K562 (cell line): ENCODE results near the gene ATF1. TPM values are rescaled to one million over a fixed set of nuclear protein-coding genes. Genes with fewer than 3 reads are reported as not detected.

ENCODE experiments used
- ATAC-seq: fragments of 200-7000 bp; cut with Tn5 transposase; 3 replicates; pipeline ENCODE4 v1.9.1; 2020; ENCODE audit warnings: moderate library complexity
- BruUV-seq: library from RNA; stranded (reverse); fragments of 400-500 nt; replicated peaks from 2 replicates; lab custom pipeline; 2021; lab: Mats Ljungman, UMichigan
- CTCF ChIA-PET: fragments of 300-600 bp; formaldehyde crosslinking; extraction: SDS; loops from one replicate; lab custom pipeline; 2021; ENCODE audit warnings: low intra/inter-chr PET ratio; lab: Yijun Ruan, JAX
- POLR2A ChIA-PET: fragments of 300-600, 350-650 bp; sonication (Branson Sonifier 250); formaldehyde crosslinking; extraction: SDS; loops from one replicate; lab custom pipeline; 2021; ENCODE audit warnings: antibody characterized with exemption, inconsistent platforms; lab: Yijun Ruan, JAX
- DNase-seq, 4 experiments: peaks; one replicate each; pipeline versions ENCODE4 v3.0.0 to v3.0.0-alpha.2; 2011 to 2018; ENCODE audit warnings: low spot score in 3 of 4, mixed read lengths in 3 of 4; ENCODE audit errors: extremely low read depth in 1 of 4
- FAIRE-seq: peaks from 2 replicates; lab custom pipeline; 2011; peaks lifted over from hg19 to GRCh38; lab: Jason Lieb, UNC
- H2AFZ ChIP-seq: 2 replicates; pipeline ENCODE4 v1.6.0; 2011; ENCODE audit warnings: low read depth, low read length, control low read depth, inconsistent platforms
- H3K27ac ChIP-seq: fragments of 200-600 bp; 3 replicates; pipeline ENCODE4 v1.8.0; 2011; ENCODE audit warnings: low read depth, mild to moderate bottlenecking, control low read depth, inconsistent platforms, low read length, moderate library complexity, mixed read lengths; ENCODE audit errors: extremely low read depth
- H3K27me3 ChIP-seq, 2 experiments: fragments of 300-600 bp in 1 of 2; 2 replicates in 1 of 2; 3 replicates in 1 of 2; pipeline versions ENCODE4 v1.6.0 to v1.8.0; 2011; ENCODE audit warnings: inconsistent platforms in 2 of 2, low read length in 2 of 2, mild to moderate bottlenecking in 1 of 2, mixed read lengths in 1 of 2, moderate library complexity in 1 of 2; ENCODE audit not compliant: control insufficient read depth in 2 of 2, insufficient read depth in 2 of 2
- H3K36me3 ChIP-seq: fragments of 300-600 bp; 3 replicates; pipeline ENCODE4 v1.8.0; 2011; ENCODE audit warnings: mild to moderate bottlenecking, low read length, inconsistent platforms; ENCODE audit not compliant: control insufficient read depth, insufficient read depth
- H3K4me1 ChIP-seq, 2 experiments: fragments of 200-600 bp in 1 of 2; replicated peaks in 1 of 2; 2 replicates in 1 of 2; 3 replicates in 1 of 2; pipeline versions ENCODE4 v1.5.1 to v1.8.0; 2011; ENCODE audit warnings: inconsistent platforms in 2 of 2, low read length in 2 of 2, mild to moderate bottlenecking in 1 of 2, mixed read lengths in 1 of 2, moderate library complexity in 1 of 2; ENCODE audit not compliant: control insufficient read depth in 2 of 2, insufficient read depth in 2 of 2
- H3K4me2 ChIP-seq: 2 replicates; pipeline ENCODE4 v1.6.1; 2011; ENCODE audit warnings: low read length, control low read depth, inconsistent platforms, mixed read lengths; ENCODE audit not compliant: insufficient read depth
- H3K4me3 ChIP-seq: fragments of 200-600 bp; sonication (generic), shearing (Covaris generic); 2 replicates; pipeline ENCODE4 v1.5.1; 2016; ENCODE audit warnings: control low read depth, inconsistent platforms
- H3K79me2 ChIP-seq: fragments of 200-600 bp; 3 replicates; pipeline ENCODE4 v1.8.0; 2011; ENCODE audit warnings: low read length, inconsistent platforms; ENCODE audit not compliant: control insufficient read depth, insufficient read depth
- H3K9ac ChIP-seq, 2 experiments: 2 replicates each; pipeline versions ENCODE4 v1.6.0 to v1.6.1; 2011; ENCODE audit warnings: low read depth in 2 of 2, low read length in 2 of 2, control low read depth in 1 of 2, inconsistent platforms in 1 of 2, mild to moderate bottlenecking in 1 of 2, mixed read lengths in 1 of 2; ENCODE audit not compliant: insufficient read depth in 1 of 2
- H3K9me1 ChIP-seq: one replicate; pipeline ENCODE4 v1.6.0; 2011; ENCODE audit warnings: inconsistent platforms, mild to moderate bottlenecking, low read length, moderate library complexity; ENCODE audit not compliant: control insufficient read depth, insufficient read depth
- H3K9me3 ChIP-seq: replicated peaks from 2 replicates; pipeline ENCODE4 v1.5.1; 2011; ENCODE audit warnings: low read depth, low read length, inconsistent platforms; ENCODE audit not compliant: control insufficient read depth, insufficient read depth
- H4K20me1 ChIP-seq: replicated peaks from 2 replicates; pipeline ENCODE4 v1.6.1; 2011; ENCODE audit warnings: low read length, inconsistent platforms, mixed read lengths; ENCODE audit not compliant: control insufficient read depth, insufficient read depth
- CBFA2T3 ChIP-seq: fragments of 450-650 bp; IDR thresholded peaks from 2 replicates; pipeline ENCODE4 v1.6.1; 2017
- CEBPZ ChIP-seq: fragments of 150-350 bp; IDR thresholded peaks from 2 replicates; pipeline ENCODE4 v1.6.1; 2014; ENCODE audit warnings: low read depth, mild to moderate bottlenecking, low read length, borderline replicate concordance
- CREB3 ChIP-seq: fragments of 450-650 bp; conservative IDR thresholded peaks from 2 replicates; pipeline ENCODE4 v1.6.1; 2016; ENCODE audit warnings: missing genetic modification characterization, low read depth, mild to moderate bottlenecking, missing compliant biosample characterization, moderate library complexity
- HMG20B ChIP-seq: fragments of 250-450 bp; sonication (Bioruptor Pico); IDR thresholded peaks from 2 replicates; pipeline ENCODE4 v1.5.0; 2021; ENCODE audit warnings: mild to moderate bottlenecking
- HNRNPLL ChIP-seq: fragments of 200-400 bp; formaldehyde crosslinking; IDR thresholded peaks from 2 replicates; pipeline ENCODE4 v1.6.1; 2017; ENCODE audit warnings: low read length, low read depth, mild to moderate bottlenecking; ENCODE audit not compliant: poor library complexity, severe bottlenecking
- MTA2 ChIP-seq: fragments of 450-650 bp; IDR thresholded peaks from 2 replicates; pipeline ENCODE4 v1.6.1; 2016; ENCODE audit warnings: low read depth
- NFYB ChIP-seq: IDR thresholded peaks from 2 replicates; pipeline ENCODE4 v1.6.1; 2011; ENCODE audit warnings: mild to moderate bottlenecking, moderate library complexity; ENCODE audit not compliant: insufficient read length; ENCODE audit errors: extremely low read depth
- PTRF ChIP-seq: fragments of 450-650 bp; IDR thresholded peaks from 2 replicates; pipeline ENCODE4 v1.6.1; 2016; ENCODE audit warnings: mild to moderate bottlenecking, missing genetic modification characterization, missing compliant biosample characterization
- RFX5 ChIP-seq: IDR thresholded peaks from 2 replicates; pipeline ENCODE4 v1.6.1; 2011; ENCODE audit warnings: low read depth, mild to moderate bottlenecking, improper control_type of control experiment, low read length
- TOE1 ChIP-seq, 2 experiments: fragments of 450-650 bp in 1 of 2; sonication (generic) in 1 of 2; formaldehyde crosslinking in 1 of 2; IDR thresholded peaks; 2 replicates each; pipeline versions ENCODE4 v1.7.1 to v1.8.0; 2016 to 2022; ENCODE audit warnings: borderline replicate concordance in 2 of 2, mild to moderate bottlenecking in 2 of 2, antibody characterized with exemption in 1 of 2, inconsistent platforms in 1 of 2, low read depth in 1 of 2, missing genetic modification reagents in 1 of 2, moderate library complexity in 1 of 2
- ZNF121 ChIP-seq: sonication (generic); formaldehyde crosslinking; conservative IDR thresholded peaks from 2 replicates; pipeline ENCODE4 v1.8.0; 2022; ENCODE audit warnings: missing genetic modification reagents
- ZNF592 ChIP-seq: fragments of 450-650 bp; IDR thresholded peaks from 2 replicates; pipeline ENCODE4 v1.6.1; 2017; ENCODE audit warnings: antibody characterized with exemption, mild to moderate bottlenecking
- WGBS: fragments of 100-300 bp; shearing (Covaris generic); methylation state at CpG from one replicate; pipeline ENCODE4 v1.1.6; 2016; ENCODE audit warnings: low coverage, mixed read lengths; ENCODE audit not compliant: insufficient coverage; ENCODE audit errors: missing lambda C conversion rate; 5-methylcytosine and 5-hydroxymethylcytosine counted together
- in situ Hi-C: fragments of 300-500 bp; cut with MboI; formaldehyde crosslinking; loops from 4 replicates; pipeline ENCODE4 v1.15.0; 2018; ENCODE audit warnings: inconsistent platforms, mixed read lengths
- intact Hi-C: fragments of 100-400 bp; cut with micrococcal nuclease; formaldehyde crosslinking; loops from 2 replicates; pipeline ENCODE4 v1.14.2; 2022
- polyA plus RNA-seq, 8 experiments: library from polyadenylated mRNA; depleted of rRNA in 4 of 8; stranded (reverse) in 5 of 8; unstranded in 3 of 8; fragments of >200 nt; fragmentation: Nextera tagmentation in 2 of 8; fragmentation: Illumina TruSeq in 1 of 8; extraction: Ambion mirVana in 2 of 8; extraction: Trizol in 1 of 8; gene quantifications; 2 replicates each; pipeline versions ENCODE4 v1.2.1 to v1.2.3, GENCODE V29; 2011 to 2014; ENCODE audit warnings: inconsistent platforms in 1 of 8, missing spikeins in 1 of 8
- total RNA-seq, 7 experiments: library from RNA; depleted of rRNA in 6 of 7; stranded (reverse); fragments of >200 nt in 6 of 7; fragmentation: Illumina TruSeq in 2 of 7; extraction: Trizol in 2 of 7; gene quantifications; 2 replicates each; pipeline versions ENCODE4 v1.2.1 to v1.2.3, GENCODE V29; 2011 to 2021; ENCODE audit warnings: low replicate concordance in 1 of 7

Gene ATF1
- total and polyA plus RNA-seq, 9 of the 15 experiments (the other 6 are each of a cell fraction or from before 2014, with no cell fraction given) = 19.8 to 83.5 (median 51.4) TPM

- peak; percentile 54; the same call in 1 of the 2 replicates for TF ChIP-seq CREB3 (tag)
- 0 out of 2 replicates have a peak, but pooled peaks have one; percentile 24 for TF ChIP-seq PTRF
- TF ChIP-seq ZNF592 = peak; percentile 82
Measured at GRCh38 chr12:50771409-50771808, 7.5 kb downstream of the ATF1 start (continued).

GRCh38 chr12:50772470-50772869 lies 8.6 kb downstream of the ATF1 start:
- CTCF ChIA-PET = no interaction called here
- Histone ChIP-seq H2AFZ (no peak overlapping the region), H3K27ac (no peak overlapping the region), H3K9ac (no peak overlapping the region), H4K20me1 (no peaks in the 10 kb centered on the region), H3K9me1 (no peaks in the 10 kb centered on the region), H3K4me3 (no peak overlapping the region), H3K9me3 (no peaks in the 10 kb centered on the region), H3K36me3 (peaks cover 34% of the 10 kb centered on the region; the same call in 2 of the 3 replicates), H3K79me2 (peaks cover 96% of the 10 kb centered on the region), H3K27me3 (no peaks in the 10 kb centered on the region), H3K4me2 (no peak overlapping the region), H3K4me1 (peaks cover 6 to 9% of the 10 kb centered on the region in 2 experiments)
- POLR2A ChIA-PET = no interaction called here
- BruUV-seq = no TSS peak
- DNase-seq (no peak), ATAC-seq (no peak), FAIRE-seq (no peak)
- WGBS = 95% methylated on average over 4 of the region's 5 CpGs
- in situ Hi-C loops (no loop called here), intact Hi-C loops (no loop called here)
- no peak for TF ChIP-seq NFYB
- no peak for TF ChIP-seq RFX5
- no peak for TF ChIP-seq CEBPZ
- no peak for TF ChIP-seq TOE1 (IDR thresholded peaks at IDR 0.05; ENCODE audit: borderline replicate concordance)
- TF ChIP-seq TOE1 (CRISPR knock-in tag; IDR thresholded peaks at IDR 0.05; ENCODE audit: borderline replicate concordance, low read depth) = no peak
- no peak for TF ChIP-seq ZNF121 (CRISPR knock-in tag)
- TF ChIP-seq HNRNPLL = no peak
- no peak for TF ChIP-seq HMG20B (CRISPR knock-in tag)
- no peak for TF ChIP-seq MTA2
- TF ChIP-seq CBFA2T3 = no peak
